Activated CD4-positive, alpha-beta T cell treated with anti-CD3 and anti-CD28 coated beads, Interleukin-10, Interleukin-2, amounts not matched to agents 100 ng/mL and 50 ng/mL, durations not matched to agents 16 hours and 8 hours (primary cell): ENCODE measurements around the gene PARVA.
"Not testable (repeated sequence)": the region's sequence is repeated elsewhere in the genome, so short reads cannot be mapped to it uniquely, and the experiment has no call there.

ENCODE experiments used
- DNase-seq: peaks from one replicate; pipeline ENCODE4 v3.0.0-alpha.2; 2020

Gene PARVA

DNA sequence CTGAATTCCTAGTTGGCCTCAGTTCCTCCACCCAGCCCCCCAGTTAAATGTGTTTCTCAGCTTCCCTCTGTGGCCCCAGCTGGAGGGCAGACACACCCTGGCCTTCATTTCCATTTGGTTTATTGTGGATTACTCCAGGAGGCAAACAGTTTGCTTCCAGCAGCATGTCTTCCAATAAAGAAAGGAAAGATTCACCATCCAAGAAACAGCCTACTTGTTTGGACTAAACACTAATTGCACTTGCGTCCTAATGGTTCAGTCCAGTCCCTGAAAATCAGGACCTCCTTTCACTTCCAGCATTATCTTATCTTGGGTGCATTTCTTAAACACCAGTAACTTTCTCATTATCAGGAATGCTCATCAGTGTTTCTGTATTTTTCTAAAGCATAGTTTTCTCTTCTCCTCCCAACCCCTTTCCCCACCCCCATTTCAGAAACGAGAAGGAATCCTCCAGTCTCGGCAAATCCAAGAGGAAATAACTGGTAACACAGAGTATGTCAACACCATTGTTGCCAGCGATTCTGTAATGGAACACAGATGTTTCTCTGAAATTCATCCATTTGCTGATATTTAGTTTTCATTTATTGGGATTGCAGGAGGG, 130.9 kb downstream of the PARVA start:
- DNase-seq, result no peak

DNA sequence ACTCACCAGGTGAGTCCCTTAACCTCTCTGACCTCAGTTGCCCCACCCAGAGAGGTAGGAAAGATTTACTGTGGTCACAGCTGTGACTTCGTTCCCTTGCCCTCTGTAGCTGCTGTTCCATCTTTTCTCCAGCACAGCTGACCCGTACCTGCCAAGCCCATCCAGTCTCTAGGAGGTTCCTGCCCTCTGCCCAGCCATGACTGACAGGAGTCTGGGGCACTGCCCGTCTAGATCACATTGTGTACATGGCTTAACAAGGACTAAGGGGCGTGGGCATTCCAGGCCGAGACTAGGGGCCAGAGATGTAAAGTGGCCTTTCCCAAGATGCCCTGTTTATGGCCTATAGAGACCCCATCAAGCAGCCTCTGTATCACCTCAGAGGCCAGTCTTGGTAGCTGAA, 132.0 kb downstream of the PARVA start:
- DNase-seq, result no peak

GRCh38 chr11:12512132-12512531, 134.8 kb downstream of the PARVA start:
- DNase-seq, result no peak

DNA sequence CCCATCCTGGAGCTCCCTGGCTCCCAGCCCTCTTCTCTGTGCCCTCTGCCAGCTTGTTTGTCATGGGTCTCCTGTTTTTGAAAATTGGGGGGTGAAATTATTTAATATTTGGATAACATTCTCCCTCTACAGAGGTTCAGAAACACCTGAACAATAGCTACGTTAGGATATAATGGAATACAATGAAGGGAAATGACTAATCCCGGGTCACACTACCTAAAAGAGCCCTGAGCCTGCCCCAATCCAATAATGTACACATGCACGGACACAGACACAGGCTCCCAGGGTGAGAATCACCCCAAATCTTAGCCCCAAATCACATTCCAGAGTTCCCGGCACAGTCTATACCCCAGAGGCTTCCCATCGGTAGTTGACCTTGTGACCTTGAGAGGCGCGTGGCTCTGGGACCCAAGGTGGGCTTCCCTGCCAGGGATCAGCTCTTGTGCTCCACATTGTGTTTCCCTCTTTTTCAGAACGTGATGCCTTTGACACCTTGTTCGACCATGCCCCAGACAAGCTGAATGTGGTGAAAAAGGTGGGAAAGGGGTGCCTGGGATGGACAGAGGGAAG, 135.5 kb downstream of the PARVA start:
- no peak for DNase-seq

- no peak for DNase-seq
Observed at GRCh38 chr11:12516387-12517105, 139.2 kb downstream of the PARVA start.

- no peak for DNase-seq
Observed at GRCh38 chr11:12517306-12517705, 139.9 kb downstream of the PARVA start.

DNA sequence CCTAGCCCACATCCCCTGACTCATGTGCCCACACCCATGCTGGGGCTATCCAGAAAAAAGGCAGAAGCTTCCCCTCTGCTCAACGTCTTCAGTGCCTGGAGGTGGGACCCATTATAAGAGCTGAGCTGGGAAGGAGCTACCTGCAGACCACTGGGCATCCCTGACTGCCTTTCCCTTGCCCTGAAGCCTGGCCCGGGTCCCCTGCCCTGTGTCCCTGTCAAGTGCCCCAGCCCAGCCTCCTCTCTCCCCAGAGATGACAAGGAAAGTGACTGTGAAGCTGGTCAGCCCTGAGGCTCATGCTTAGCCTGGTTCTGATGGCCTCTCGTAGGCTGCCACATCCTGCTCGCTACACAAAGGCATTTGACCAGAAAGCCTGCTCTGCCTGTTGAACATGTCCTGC, 140.4 kb downstream of the PARVA start:
- DNase-seq, result no peak

- no peak for DNase-seq
Observed at GRCh38 chr11:12518606-12519385, 141.4 kb downstream of the PARVA start.

DNA sequence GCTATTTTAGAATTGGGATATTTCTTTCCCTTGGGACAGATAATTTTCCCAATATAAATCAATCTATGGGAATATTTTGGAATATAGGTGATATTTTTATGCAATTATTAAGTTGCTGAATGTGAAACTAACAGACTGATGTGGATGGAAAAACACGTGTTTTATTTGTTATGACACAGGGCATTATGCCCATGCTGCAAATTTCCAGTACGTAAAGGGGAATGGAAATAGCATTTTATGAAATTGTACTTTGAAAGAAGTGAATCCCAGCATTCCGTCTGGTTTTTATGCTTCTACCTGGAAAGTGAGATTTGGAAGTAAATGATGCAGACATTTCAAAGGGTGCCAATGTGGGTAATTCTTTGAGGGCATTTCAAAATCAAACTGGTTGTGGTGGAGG, 142.7 kb downstream of the PARVA start:
- no peak for DNase-seq

DNA sequence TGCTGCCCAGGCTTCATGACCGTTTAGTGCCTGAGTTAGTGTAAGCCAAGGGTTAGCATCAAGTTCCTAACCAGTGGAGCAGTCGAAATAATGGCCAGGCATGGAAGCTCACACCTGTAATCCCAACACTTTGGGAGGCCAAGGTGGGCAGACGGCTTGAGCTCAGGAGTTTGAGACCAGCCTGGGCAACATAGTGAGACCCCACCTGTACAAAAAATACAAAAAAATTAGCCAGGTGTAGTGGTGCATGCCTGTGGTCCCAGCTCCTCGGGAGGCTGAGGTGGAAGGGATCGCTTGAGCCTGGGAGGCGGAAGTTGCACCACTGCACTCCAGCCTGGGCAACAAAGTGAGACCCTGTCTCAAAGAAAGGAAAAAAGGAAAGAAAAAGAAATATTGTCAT, 143.2 kb downstream of the PARVA start:
- DNase-seq, result not testable (repeated sequence)

DNA sequence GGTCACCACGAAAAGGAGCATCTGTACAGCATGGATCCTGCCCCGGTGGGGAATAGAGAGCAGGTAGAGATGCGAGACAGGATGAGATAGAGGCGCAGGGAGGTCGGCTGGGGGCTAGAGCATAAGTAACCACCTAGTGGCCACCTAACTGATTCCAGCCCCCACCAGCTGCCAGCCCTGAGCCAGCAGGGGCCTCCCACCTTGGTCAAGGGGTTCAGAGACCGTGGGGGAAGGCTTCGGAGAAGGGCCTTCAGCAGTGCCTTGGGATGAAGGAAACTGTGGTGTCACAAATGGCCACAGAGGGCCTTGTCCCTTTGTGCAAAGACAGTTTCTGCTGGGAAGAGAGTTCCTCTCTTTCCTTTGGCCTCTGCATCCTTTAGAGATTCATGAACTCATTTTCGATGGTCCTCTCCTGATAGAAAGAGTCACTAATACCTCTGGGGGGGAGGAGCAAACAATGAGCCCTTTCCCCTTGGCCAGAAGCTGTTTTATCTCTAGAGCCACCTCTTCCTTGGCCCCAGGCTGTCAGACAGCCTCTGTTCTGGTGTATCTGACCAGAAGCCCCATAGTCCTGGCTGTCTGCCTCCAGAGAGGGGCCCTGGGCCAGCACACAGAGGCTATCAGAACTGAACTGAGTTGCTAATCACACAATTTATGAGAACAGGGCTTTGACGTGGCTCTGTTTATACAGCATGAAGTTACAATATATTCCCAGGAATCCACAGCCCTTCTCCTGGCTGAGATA, 146.0 kb downstream of the PARVA start:
- DNase-seq, result no peak

- DNase-seq, result no peak
Observed at GRCh38 chr11:12524865-12525264, 147.5 kb downstream of the PARVA start.

GRCh38 chr11:12525466-12526055, 148.2 kb downstream of the PARVA start:
- DNase-seq, result no peak

GRCh38 chr11:12526789-12527188, 149.4 kb downstream of the PARVA start:
- no peak for DNase-seq

DNA sequence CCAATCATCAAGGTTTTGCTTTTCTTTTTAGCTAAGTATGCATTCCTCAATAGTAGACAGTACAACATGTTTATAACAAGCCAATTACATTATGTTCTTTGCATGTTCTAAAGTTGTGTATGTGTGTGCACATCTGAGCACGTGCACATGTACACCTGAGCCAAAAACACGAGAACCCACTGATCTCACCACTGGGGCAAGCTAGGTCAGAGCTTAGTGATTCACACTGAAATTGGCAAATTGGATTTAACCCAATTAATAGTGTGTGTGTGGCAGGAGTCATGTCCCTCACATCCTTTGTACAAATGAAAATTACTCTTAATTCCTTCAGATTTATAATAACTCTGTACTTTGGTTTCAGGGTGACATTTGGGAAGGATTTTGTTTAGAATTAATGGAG, 151.1 kb downstream of the PARVA start:
- DNase-seq, result no peak

- DNase-seq, result no peak
Observed at GRCh38 chr11:12529041-12529440, 151.7 kb downstream of the PARVA start.

- no peak for DNase-seq
Observed at GRCh38 chr11:12529793-12530192, 152.4 kb downstream of the PARVA start.

- no peak for DNase-seq
Observed at GRCh38 chr11:12531020-12531419, 153.6 kb downstream of the PARVA start.

DNA sequence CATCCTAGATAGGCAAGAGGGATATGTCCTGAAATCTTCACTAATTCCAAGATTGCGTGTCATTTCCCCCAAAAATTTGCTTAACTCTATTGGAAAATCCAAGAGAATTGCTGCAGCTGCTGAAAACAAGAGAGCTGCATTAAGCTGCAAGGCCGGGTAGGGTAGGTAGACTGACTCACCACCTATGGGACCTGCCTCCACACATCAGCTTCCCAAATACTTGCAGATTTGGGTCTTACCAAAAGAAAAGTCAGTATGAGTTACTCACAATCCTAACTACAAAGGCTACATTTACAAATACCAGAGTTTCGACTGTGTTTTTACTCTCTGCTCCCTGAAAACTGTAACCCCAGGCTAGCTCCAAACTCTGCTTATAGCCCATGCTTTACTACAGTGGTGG, 154.3 kb downstream of the PARVA start:
- no peak for DNase-seq

DNA sequence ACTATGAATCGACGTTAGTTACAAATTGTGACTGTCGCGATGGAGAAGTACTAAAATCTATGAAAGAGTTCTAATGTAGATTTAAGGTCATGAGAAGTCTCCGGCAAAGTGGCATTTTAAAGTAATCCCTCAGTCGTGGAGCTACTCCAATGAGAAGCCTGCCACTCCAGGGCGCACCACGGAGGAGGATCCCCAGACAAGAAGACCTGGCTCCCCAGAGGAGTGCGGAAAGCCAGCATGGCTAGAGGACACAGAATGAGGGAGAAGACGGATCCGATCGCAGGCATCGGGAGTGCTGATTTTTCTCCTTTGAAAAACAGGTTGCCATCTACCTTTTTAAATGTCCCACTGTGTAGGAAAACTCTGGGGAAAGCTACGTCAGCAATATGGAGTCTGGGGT, 155.2 kb downstream of the PARVA start:
- DNase-seq, result no peak

- no peak for DNase-seq
Observed at GRCh38 chr11:12534549-12534948, 157.2 kb downstream of the PARVA start.

DNA sequence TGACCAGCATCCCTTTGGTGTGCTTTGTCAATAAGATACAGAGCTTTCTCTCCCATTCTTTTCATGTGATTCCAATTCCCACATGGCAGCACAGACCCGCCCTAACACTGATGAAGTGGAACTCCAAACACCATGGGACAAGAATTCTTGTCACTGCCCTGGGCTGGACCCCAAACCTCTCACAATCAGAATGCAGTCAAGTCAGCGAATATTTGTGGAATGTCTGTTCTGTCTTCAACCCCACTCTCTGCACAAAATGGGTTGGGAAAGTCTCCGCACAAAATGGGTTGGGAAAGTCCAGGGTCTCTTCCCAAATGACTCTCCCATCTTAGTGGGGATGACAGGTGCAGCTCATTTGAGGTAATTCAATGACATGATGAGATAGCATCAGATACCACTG, 157.9 kb downstream of the PARVA start:
- no peak for DNase-seq

- DNase-seq, result no peak
Observed at GRCh38 chr11:12536566-12536965, 159.2 kb downstream of the PARVA start.
